ENCODE data around the gene RSPO4. TPM values are rescaled to one million over a fixed set of nuclear protein-coding genes. Genes with fewer than 3 reads are reported as not detected.

The RSPO4 gene
- total RNA-seq, 6 experiments from 2014 or later, result not detected

DNA sequence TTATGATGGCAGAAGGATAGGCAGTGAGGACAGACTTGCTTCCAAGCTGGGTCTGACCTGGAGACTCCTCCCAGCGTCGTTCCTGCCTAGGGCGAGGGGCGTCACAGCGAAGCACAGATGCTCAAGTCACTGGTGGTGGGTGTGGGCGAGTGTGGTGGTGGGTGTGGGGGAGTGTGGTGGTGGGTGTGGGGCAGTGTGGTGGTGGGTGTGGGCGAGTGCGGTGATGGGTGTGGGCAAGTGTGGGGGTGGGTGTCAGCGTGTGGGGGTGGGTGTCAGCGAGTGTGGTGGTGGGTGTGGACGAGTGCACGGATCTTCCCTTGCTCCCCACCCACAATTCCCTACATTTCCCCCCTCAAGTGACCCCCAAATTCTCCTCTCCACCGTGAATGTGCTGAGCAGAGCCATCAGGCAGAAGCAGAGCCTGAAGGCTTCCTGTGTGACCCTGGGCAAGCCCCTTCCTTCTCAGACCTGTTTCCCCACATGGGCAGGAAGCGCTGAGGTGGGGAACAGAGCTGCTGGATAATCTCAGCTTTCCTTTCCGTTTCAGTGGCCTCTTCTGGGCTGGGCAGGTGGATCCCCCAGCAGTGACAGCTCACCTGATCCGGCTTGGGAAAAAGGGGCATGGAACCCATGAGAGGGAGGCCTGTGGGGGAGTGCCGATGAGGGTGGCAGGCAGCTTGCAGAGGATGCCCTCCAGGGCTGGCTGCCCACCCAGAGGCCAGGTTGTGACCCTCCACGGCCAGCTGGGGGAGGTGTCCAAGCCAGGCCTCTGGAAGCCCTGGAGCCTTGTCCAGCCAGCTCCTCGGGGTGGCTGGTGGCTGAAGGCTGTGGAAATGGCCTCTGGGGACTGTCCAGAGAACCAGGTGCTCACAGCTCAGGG is 42.9 kb downstream of the RSPO4 start:
- no peak overlapping the region for H3K4me3 Mint-ChIP-seq
- TF ChIP-seq, protein P1, sequence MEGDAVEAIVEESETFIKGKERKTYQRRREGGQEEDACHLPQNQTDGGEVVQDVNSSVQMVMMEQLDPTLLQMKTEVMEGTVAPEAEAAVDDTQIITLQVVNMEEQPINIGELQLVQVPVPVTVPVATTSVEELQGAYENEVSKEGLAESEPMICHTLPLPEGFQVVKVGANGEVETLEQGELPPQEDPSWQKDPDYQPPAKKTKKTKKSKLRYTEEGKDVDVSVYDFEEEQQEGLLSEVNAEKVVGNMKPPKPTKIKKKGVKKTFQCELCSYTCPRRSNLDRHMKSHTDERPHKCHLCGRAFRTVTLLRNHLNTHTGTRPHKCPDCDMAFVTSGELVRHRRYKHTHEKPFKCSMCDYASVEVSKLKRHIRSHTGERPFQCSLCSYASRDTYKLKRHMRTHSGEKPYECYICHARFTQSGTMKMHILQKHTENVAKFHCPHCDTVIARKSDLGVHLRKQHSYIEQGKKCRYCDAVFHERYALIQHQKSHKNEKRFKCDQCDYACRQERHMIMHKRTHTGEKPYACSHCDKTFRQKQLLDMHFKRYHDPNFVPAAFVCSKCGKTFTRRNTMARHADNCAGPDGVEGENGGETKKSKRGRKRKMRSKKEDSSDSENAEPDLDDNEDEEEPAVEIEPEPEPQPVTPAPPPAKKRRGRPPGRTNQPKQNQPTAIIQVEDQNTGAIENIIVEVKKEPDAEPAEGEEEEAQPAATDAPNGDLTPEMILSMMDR (IDR thresholded peaks at IDR 0.05), result no peak
- peaks cover 32% of the 10 kb centered on the region for H3K27me3 Mint-ChIP-seq (ENCODE audit: insufficient read depth)
- no peaks in the 10 kb centered on the region for H3K36me3 Mint-ChIP-seq (ENCODE audit: low read depth)
- no peak overlapping the region for H3K27ac Mint-ChIP-seq
- no peaks in the 10 kb centered on the region for H3K9me3 Mint-ChIP-seq
- H3K4me1 Mint-ChIP-seq (ENCODE audit: low read depth), result no peaks in the 10 kb centered on the region
- no peak for DNase-seq

DNA sequence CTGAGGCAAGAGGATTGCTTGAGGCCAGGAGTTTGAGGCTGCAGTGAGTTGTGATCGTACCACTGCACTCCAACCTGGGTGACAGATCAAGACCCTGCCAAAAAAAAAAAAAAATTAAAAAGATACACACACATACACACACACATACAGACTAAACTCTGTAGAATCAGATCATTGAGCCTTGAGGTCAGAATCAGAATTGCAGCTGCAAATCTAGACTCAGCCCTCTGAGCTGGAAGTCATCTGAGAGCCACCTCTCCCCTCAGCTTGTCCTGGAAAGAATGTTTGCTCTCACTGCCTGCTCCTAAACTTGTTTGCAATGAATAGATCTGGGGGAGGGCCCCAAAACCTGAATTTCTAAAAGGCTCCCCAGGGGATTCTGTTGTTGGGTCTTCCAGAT is 44.6 kb downstream of the RSPO4 start:
- H3K27ac Mint-ChIP-seq, result no peak overlapping the region
- TF ChIP-seq, protein P1 (IDR thresholded peaks at IDR 0.05), result peak; percentile 46
- H3K27me3 Mint-ChIP-seq (ENCODE audit: insufficient read depth), result peaks cover 32% of the 10 kb centered on the region
- H3K9me3 Mint-ChIP-seq, result no peaks in the 10 kb centered on the region
- H3K4me1 Mint-ChIP-seq (ENCODE audit: low read depth), result no peaks in the 10 kb centered on the region
- DNase-seq, result peak; percentile 19
- no peak overlapping the region for H3K4me3 Mint-ChIP-seq
- no peaks in the 10 kb centered on the region for H3K36me3 Mint-ChIP-seq (ENCODE audit: low read depth)

DNA sequence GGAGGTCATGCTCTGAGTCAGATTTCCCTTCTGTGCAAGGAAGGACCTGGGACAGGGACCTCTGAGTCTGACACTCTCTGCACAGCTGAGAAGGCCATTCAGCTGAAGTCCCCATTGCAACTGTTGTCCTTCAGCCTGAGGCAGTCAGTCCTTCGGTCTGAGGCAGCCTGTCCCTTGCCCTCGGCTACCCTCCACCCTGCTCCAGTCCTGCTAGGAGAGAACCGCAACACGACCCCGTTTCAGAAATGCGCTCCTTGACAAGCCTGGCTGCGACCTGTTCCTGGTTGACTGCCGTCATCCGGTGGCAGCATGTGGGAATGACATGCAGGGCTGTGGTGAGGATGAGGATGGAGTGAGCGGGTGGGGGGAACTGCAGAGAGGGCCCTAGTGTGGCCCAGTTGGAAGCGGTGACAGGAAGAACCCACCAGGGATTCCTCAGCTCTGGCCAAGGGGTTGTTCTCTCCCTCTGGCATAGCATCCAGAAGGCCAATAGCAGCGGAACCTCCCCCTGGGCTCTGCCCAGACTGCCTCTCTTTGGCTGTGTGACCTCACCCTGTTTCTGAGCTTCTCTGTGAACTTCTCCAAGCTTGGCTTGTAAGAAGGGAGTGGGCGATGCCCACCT is 45.7 kb downstream of the RSPO4 start:
- no peak overlapping the region for H3K27ac Mint-ChIP-seq
- TF ChIP-seq, protein P1 (IDR thresholded peaks at IDR 0.05), result peak; percentile 100
- H3K36me3 Mint-ChIP-seq (ENCODE audit: low read depth), result no peaks in the 10 kb centered on the region
- peaks cover 35% of the 10 kb centered on the region for H3K27me3 Mint-ChIP-seq (ENCODE audit: insufficient read depth)
- H3K4me1 Mint-ChIP-seq (ENCODE audit: low read depth), result no peaks in the 10 kb centered on the region
- H3K9me3 Mint-ChIP-seq, result no peaks in the 10 kb centered on the region
- peak; percentile 25 for DNase-seq
- no peak overlapping the region for H3K4me3 Mint-ChIP-seq

DNA sequence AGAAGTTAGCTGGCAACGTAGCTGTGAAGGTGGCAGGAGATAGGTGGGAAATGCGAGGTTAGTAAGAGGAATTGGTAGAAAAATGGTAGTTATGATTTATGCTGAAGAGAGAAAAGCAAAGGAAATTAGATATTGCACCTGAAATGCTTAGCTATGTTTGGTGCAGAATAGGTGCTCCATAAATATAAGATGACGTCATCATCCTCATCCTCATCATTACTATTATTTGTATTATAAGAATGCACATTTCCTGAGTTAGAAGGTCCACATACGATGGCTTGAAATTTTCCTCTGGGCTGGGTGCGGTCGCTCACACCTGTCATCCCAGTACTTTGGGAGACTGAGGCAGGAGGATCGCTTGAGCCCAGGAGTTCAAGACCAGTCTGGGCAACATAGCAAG is 46.5 kb downstream of the RSPO4 start:
- Mint-ChIP-seq H3K27me3 (ENCODE audit: insufficient read depth) (peaks cover 30% of the 10 kb centered on the region), H3K4me1 (ENCODE audit: low read depth) (no peaks in the 10 kb centered on the region), H3K36me3 (ENCODE audit: low read depth) (no peaks in the 10 kb centered on the region), H3K9me3 (no peaks in the 10 kb centered on the region), H3K27ac (no peak overlapping the region), H3K4me3 (no peak overlapping the region)
- DNase-seq, result no peak
- TF ChIP-seq, protein P1 (IDR thresholded peaks at IDR 0.05), result no peak

DNA sequence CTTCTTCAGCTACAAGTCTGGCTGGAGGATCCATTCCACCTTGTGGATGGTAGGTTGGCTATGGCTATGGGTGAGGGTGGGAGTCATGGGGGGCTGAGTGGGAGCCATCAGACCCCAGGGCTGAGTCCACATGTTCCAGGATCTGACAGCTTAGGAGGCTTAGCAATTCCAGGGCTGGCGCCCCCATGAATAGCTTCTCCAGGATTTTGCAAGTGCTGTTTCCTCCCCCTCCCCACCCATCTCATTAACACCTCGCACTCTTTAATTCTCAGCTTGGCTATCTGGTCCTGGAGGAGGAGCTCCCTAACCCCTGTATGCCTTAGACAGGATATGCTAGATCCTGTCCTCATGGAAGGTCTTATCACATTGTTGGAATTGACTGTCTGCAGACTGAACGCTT is 47.0 kb downstream of the RSPO4 start:
- Mint-ChIP-seq H3K36me3 (ENCODE audit: low read depth) (no peaks in the 10 kb centered on the region), H3K27ac (no peak overlapping the region), H3K4me1 (ENCODE audit: low read depth) (no peaks in the 10 kb centered on the region), H3K27me3 (ENCODE audit: insufficient read depth) (peaks cover 29% of the 10 kb centered on the region), H3K4me3 (no peak overlapping the region), H3K9me3 (no peaks in the 10 kb centered on the region)
- TF ChIP-seq, protein P1 (IDR thresholded peaks at IDR 0.05), result no peak
- no peak for DNase-seq

Data from HFFc6 (cell line).